GM20431 (cell line): ENCODE results near the gene DMBT1.
"Not testable (repeated sequence)": the region's sequence is repeated elsewhere in the genome, so short reads cannot be mapped to it uniquely, and the experiment has no call there.

ENCODE experiments used
- in situ Hi-C: fragments of 300-500 bp; cut with MseI, MboI; formaldehyde crosslinking; loops from one replicate; pipeline ENCODE4 v1.15.0; 2020; ENCODE audit warnings: low sequenced_read_pairs; ENCODE audit not compliant: unreplicated experiment

The DMBT1 gene

DNA sequence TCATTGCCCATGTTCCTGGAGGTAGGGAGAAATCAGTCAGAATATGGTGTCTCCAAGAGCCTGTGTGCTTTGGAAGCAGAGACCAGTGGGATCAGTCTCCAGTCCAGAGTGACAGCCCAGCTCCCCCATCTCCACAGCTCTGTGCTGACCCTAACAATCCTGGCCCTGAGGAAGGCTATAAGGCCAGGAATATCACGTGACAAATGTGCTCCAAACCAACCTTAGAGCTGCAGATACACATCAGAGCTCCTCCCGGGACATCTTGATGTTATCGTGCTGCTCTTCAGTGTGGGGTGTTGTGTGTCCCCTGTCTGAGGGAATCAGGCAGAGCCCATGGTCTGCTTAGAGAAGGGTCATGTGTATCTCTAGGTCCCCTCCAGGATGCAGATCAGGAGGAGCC is 15.2 kb downstream of the DMBT1 start:
- in situ Hi-C loops = no loop called here

DNA sequence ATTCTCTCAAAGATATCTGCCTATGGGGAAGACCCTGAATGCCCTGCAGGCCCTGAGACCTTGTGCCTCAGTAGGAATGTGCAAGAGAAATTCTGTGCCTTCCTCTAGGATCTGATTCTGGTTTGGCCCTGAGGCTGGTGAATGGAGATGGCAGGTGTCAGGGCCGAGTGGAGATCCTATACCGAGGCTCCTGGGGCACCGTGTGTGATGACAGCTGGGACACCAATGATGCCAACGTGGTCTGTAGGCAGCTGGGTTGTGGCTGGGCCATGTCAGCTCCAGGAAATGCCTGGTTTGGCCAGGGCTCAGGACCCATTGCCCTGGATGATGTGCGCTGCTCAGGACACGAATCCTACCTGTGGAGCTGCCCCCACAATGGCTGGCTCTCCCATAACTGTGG is 15.7 kb downstream of the DMBT1 start:
- in situ Hi-C loops = no loop called here

DNA sequence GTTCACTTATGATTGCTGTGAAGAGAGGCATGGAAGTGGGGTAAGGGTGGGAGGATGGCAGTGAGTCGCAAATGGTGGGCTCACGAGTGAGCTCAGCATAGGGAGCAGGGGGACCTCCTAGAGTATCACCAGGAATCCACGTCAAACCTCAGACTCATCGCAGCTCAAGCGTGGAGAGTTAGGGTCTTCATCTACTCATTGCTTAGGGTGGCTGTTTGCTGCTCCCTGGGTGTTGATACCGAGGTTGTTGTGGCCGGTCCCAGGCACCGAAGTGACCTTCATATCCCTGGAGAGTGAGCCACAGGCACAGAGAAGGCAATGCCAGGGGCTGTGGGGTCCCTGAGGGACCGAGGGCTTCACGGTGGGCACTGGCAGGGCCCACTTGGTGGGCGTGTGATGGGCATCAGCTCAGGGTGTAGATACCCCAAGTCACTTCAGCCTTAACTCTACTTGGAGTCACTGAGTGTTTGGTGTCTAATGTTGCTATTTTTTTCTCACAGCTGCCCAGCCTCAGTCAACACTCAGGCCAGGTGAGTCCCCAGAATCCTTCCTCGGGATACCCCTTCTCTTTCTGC is 16.8 kb downstream of the DMBT1 start:
- in situ Hi-C loops = no loop called here

DNA sequence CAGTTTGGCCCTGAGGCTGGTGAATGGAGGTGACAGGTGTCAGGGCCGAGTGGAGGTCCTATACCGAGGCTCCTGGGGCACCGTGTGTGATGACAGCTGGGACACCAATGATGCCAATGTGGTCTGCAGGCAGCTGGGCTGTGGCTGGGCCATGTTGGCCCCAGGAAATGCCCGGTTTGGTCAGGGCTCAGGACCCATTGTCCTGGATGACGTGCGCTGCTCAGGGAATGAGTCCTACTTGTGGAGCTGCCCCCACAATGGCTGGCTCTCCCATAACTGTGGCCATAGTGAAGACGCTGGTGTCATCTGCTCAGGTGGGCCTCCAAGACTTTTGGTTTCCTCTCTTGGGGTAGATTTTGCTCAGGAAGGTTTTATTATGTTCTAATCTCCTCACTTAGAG is 25.5 kb downstream of the DMBT1 start:
- in situ Hi-C loops = not testable (repeated sequence)

DNA sequence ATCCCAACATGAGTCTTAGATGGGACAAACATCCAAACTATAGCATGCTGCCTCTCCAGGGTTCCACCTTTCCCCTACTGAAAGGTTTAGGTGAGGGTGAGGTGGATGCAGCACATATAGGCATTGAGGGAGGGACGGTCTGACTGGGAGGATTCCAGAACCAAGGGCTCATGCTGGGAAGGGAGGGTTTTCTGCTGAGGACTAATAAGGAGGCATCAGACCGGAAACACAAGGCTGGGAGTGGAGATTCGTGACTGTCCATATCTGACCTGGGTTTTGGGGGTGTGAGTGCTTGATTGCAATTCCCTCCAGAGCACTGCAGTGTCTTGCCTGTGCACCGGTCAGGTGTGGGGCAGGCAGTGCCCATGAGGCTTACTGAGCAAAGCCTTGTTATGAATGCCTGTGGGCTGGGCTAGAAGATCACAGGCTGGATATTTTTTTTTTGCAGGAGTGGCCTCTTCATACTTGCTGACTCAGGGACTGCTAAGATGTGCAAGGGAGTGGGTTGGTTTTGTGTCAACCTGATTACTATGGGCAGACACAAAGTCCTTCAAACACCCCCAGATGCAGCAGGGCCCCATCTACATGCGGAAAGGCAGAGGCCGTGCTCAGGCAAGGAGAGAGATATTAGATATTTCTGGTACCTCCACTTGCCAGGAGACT is 26.7 kb downstream of the DMBT1 start:
- in situ Hi-C loops = no loop called here

DNA sequence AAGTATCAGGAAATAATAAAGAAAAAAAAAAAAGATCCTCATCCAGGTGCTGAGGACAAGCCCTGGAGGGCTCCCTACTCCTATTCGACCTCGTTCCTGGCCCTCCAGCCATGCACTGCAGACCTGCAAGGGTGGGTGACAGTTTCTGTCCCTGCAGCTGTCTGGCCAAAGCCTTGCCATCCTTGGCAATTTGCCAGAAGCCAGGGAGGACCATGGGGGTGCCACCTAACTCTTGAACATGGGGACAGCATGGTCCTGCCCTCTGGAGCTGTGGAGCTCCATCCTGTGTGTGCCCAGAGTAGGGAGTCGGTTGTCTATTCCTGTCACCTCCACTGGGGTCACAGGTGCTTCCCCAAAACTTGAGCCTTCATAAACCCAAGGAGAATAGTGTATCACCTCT is 27.8 kb downstream of the DMBT1 start:
- in situ Hi-C loops = no loop called here

DNA sequence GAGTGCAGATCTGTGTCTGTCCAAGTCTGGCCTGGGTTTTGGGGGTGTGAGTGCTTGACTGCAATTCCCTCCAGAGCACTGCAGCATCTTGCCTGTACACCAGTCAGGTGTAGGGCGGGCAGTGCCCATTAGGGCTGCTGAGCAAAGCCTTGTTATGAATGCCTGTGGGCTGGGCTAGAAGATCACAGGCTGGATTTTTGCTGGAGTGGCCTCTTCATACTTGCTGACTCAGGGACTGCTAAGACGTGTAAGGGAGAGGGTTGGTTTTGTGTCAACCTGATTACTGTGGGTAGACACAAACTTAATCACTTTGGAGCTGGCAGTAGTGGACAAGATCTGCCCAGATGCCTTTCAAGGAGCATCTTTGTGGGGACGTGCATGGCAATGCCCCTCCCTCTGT is 29.6 kb downstream of the DMBT1 start:
- in situ Hi-C loops = no loop called here

DNA sequence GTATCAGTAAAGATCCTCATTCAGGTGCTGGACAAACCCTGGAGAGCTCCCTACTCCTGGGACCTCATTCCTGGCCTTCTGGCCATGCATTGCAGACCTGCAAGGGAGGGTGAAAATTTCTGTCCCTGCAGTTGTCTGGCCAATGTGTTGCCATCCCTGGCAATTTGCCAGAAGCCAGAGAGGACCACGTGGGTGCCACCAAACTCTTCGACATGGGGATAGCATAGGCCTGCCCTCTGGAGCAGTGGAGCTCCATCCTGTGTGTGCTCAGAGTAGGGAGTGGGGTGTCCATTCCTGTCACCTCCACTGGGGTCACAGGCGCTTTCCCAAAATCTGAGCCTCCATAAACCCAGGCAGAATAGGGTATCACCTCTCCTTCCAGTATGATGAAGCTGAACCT is 31.2 kb downstream of the DMBT1 start:
- in situ Hi-C loops = no loop called here

DNA sequence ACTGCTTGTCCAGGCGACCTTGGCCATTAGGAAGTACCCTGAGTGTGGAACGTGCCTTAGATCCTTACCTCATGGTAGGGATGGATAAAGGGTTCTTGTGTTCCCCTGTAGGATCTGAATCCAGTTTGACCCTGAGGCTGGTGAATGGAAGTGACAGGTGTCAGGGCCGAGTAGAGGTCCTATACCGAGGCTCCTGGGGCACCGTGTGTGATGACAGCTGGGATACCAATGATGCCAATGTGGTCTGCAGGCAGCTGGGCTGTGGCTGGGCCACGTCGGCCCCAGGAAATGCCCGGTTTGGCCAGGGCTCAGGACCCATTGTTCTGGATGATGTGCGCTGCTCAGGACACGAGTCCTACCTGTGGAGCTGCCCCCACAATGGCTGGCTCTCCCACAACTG is 31.6 kb downstream of the DMBT1 start:
- in situ Hi-C loops = no loop called here

DNA sequence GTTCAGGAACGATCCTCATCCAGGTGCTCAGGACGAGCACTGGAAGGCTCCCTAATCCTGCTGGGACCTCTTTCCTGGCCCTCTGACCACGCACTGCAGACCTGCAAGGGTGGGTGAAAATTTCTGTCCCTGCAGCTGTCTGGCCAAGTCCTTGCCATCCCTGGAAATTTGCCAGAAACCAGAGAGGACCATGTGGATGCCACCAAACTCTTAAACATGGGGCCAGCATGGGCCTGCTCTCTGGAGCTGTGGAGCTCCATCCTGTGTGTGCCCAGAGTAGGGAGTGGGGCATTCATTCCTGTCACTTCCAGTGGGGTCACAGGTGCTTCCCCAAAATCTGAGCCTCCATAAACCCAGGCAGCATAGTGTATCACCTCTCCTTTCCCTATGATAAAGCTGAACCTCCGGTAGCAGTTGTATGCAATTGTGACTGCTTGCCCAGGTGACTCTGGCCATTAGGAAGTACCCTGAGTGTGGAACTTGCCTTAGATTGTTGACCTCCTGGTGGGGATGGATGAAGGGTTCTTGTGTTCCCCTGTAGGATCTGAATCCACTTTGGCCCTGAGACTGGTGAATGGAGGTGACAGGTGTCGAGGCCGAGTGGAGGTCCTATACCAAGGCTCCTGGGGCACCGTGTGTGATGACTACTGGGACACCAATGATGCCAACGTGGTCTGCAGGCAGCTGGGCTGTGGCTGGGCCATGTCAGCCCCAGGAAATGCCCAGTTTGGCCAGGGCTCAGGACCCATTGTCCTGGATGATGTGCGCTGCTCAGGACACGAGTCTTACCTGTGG is 57.1 kb downstream of the DMBT1 start:
- in situ Hi-C loops = no loop called here

DNA sequence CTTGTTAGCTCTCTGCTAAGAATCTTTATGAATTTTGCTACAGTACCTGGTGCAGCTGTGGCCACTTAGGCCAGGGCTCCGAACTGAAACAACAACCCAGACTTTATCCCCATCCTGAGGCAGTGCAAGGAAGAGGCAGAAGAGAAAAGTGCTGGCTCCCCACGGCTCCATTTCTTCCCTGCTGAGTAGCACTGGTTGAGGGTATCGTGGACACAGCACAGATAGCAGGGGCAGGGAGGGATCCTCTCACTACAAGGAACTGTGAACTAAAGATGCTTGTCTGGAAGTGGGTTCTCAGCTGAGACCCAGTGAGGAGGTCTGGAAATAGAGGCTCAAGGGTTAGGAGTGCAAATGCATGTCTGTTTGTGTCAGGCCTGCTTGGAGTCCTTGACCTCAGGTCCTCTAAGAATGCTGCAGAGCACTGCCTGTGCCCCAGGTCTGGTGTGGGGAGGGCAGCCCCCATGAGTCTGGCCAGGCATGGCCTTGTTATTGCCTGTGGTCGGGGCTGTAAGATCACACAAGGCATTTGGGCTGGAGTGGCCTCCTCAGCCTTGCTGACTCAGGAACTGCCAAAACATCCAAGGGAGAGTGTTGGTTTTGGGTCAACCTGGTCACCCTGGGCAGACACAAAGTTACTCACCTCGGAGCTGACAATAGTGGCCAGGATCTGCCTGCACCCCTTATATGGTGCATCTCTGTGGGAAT is 58.1 kb downstream of the DMBT1 start:
- in situ Hi-C loops = no loop called here

DNA sequence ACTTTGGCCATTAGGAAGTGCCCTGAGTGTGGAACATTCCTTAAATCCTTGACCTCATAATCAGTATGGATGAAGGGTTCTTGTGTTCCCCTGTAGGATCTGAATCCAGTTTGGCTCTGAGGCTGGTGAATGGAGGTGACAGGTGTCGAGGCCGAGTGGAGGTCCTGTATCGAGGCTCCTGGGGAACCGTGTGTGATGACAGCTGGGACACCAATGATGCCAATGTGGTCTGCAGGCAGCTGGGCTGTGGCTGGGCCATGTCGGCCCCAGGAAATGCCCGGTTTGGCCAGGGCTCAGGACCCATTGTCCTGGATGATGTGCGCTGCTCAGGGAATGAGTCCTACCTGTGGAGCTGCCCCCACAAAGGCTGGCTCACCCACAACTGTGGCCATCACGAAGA is 60.4 kb downstream of the DMBT1 start:
- in situ Hi-C loops = not testable (repeated sequence)

DNA sequence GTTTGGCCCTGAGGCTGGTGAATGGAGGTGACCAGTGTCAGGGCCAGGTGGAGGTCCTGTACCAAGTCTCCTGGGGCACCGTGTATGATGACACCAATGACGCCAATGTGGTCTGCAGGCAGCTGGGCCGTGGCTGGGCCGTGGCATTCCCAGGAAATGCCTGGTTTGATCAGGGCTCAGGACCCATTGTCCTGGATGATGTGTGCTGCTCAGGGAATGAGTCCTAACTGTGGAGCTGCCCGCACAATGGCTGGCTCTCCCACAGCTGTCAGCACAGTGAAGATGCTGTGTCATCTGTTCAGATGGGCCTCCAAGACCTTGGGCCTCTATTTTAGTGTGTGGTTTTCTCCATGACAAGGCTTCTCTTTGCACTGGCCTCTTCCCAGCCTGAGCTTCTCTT is 64.0 kb downstream of the DMBT1 start:
- in situ Hi-C loops = no loop called here

DNA sequence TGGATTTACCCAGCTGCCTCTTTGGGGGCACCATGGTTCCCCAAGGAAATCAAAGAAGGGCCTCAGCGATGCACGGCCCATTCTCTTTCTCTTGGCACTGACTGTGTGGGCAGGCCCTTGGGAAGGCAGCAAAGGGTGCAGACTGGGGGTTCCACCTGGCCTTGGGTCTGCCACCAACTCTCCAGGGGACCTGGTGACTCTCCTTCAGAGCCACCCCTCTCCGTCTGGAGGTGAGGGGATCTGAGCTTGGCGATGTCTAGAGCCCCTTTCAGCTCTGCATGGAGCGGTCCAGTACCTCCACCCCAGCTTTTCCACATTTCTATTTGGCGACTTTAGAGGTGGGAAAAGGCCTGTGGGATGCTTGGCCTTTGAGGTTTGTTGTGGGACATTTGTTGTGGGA is 70.0 kb downstream of the DMBT1 start:
- in situ Hi-C loops = no loop called here

DNA sequence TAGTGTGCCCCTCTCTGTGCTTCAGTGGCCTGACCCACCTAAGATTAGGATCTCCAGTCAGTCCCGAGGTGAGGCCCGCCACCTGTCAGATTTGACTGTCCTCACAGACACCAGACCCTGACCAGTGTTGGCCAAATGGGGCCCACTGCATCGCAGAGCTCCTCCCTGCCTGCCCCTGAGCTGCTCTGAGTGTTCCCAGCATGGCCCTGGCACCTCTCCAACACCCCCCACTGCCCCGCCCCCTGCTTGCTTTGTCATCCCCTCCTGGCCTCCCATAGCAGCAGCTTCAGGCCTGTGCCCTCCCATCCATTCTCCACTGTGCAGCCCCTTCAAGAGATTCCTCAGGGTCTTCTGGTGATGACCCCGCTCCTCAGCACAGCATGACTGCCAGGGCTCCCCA is 71.5 kb downstream of the DMBT1 start:
- in situ Hi-C loops = no loop called here

DNA sequence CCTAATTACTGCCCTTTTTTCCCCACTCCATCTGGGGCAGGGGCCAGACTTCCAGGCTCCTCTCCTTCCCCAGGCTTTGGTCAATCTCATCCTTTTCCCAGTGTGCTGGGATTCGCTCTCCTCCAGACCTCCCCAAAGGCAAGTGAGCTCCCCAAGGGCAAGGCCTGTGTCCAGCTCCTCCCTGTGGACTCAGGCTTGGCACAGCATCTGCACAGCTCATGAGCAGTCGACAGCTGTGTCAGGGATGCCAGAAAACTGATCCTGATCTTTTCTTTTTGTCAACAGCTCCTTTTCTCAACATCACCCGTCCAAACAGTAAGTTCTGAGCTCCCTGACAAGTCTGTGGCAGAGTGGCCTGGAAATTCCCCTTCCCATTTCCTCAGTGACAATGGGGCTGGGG is 72.0 kb downstream of the DMBT1 start:
- in situ Hi-C loops = no loop called here

DNA sequence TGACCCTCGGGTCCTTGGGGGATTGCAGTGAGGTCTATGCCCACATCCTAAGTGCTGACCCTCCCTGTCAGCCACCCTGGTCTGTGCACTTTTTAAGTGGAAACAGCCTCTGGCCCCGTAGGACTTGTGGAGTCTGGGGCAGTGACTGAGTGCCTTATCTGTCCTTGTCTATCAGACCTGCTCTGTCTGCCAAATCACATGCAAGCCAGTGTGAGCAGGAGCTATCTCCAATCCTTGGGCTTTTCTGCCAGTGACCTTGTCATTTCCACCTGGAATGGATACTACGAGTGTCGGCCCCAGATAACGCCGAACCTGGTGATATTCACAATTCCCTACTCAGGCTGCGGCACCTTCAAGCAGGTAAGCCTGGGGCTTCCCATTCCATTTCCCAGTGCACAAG is 76.4 kb downstream of the DMBT1 start:
- in situ Hi-C loops = no loop called here

DNA sequence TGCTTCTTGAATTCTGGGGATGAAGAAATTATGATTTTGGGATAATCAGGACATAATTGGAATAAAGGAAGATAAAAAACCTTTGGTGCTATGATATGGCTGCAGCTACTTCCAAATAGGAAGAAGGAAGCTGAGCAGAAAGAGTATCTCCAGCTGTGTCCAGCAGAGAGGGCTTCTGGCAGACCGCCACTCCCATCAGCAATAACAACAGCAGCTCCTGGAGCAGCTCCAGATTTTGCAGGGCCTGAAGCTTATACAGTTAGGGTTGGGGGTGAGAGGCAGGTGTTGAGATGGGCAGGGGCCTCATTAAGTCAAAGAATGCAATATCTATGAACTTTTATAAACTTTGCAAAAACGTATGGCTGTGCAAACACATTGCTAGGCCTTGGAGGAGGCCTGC is 76.8 kb downstream of the DMBT1 start:
- in situ Hi-C loops = no loop called here

DNA sequence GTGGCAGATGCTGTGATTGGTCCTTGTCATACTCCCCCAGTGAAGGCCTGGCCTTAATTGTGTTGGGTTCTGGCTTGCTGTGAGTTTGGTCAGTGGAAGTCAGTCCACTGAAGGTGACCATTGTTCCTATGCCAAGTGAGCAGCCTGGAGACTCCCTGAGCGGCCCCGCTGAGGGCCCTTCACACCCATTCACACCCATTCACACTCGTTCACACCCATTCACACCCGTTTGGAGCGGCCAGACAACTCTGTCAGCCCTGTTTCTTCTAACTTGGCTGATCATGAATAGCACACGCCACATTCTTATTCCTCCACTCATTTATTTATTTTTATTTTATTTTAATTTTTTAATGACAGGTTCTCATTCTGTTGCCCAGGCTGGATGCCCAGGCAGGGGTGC is 77.6 kb downstream of the DMBT1 start:
- in situ Hi-C loops = no loop called here

DNA sequence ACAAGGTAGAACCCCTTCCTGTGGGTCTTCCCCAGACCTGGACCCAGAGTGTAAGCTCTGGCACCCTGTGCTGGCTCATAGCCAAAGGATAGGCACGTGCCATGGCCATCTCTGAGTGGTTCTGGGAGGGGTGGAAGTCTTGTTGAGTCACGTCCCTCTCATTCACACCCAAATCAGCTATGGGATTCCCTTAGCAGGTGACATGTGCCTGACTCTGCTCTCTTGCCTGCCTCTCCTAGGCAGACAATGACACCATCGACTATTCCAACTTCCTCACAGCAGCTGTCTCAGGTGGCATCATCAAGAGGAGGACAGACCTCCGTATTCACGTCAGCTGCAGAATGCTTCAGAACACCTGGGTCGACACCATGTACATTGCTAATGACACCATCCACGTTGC is 79.2 kb downstream of the DMBT1 start:
- in situ Hi-C loops = no loop called here

DNA sequence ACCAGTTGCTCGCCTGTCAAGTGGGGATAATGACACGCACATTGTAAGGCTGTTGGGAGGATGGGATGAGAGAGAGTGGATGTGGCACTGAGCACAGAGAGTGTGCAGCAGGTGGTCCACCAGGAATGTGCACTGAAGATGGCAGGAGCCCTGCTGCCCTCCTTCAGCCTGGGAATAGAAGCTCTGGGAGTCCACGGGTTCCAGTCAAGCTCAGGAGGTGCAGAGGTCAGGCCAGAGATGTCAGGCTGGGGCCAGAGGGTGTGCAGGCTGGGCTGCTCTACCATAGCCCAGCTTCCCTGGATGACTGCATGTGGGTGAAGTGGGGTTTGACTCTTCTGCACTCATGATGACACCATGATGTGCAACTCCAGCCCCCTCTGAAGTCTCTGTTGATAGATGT is 80.4 kb downstream of the DMBT1 start:
- in situ Hi-C loops = no loop called here
